Smooth muscle cell (in vitro differentiated cells): ENCODE data around the gene B3GLCT. TPM values are rescaled to one million over a fixed set of nuclear protein-coding genes. Genes with fewer than 3 reads are reported as not detected.

ENCODE experiments used
- DNase-seq: peaks from one replicate; lab custom pipeline; 2025; ENCODE audit not compliant: unreplicated experiment; lab: John Stamatoyannopoulos, UW
- H2AFZ ChIP-seq: fragments of 200-600 bp; sonication (generic); 2 replicates; pipeline ENCODE4 v1.6.0; 2016; ENCODE audit warnings: antibody characterized with exemption, low read depth, mild to moderate bottlenecking
- H3F3A ChIP-seq: fragments of 200-600 bp; sonication (generic); 2 replicates; pipeline ENCODE4 v1.6.0; 2017; ENCODE audit warnings: antibody characterized with exemption, low read depth
- H3K27ac ChIP-seq: fragments of 200-600 bp; sonication (generic); 2 replicates; pipeline ENCODE4 v1.5.1; 2016; ENCODE audit warnings: low read depth, mild to moderate bottlenecking
- H3K27me3 ChIP-seq: fragments of 200-600 bp; sonication (generic); 2 replicates; pipeline ENCODE4 v1.6.1; 2016; ENCODE audit warnings: low read depth, mild to moderate bottlenecking
- H3K36me3 ChIP-seq: fragments of 200-600 bp; sonication (generic); 2 replicates; pipeline ENCODE4 v1.5.1; 2016; ENCODE audit warnings: low read depth
- H3K4me1 ChIP-seq: fragments of 200-600 bp; sonication (generic); 2 replicates; pipeline ENCODE4 v1.5.1; 2016; ENCODE audit warnings: low read depth
- H3K4me2 ChIP-seq: fragments of 200-600 bp; sonication (generic); 2 replicates; pipeline ENCODE4 v1.6.0; 2016; ENCODE audit warnings: mild to moderate bottlenecking
- H3K4me3 ChIP-seq: fragments of 200-600 bp; sonication (generic); 2 replicates; pipeline ENCODE4 v1.5.1; 2016; ENCODE audit warnings: mild to moderate bottlenecking
- H3K79me2 ChIP-seq: fragments of 200-600 bp; sonication (generic); 2 replicates; pipeline ENCODE4 v1.6.0; 2016; ENCODE audit warnings: low read depth, mild to moderate bottlenecking
- H3K9ac ChIP-seq: fragments of 200-600 bp; sonication (generic); 2 replicates; pipeline ENCODE4 v1.6.0; 2016; ENCODE audit warnings: low read depth
- H3K9me3 ChIP-seq: fragments of 200-600 bp; sonication (generic); replicated peaks from 2 replicates; pipeline ENCODE4 v1.5.1; 2016; ENCODE audit warnings: low read depth
- H4K20me1 ChIP-seq: fragments of 200-600 bp; sonication (generic); 2 replicates; pipeline ENCODE4 v1.6.0; 2016; ENCODE audit warnings: low read depth
- WGBS: methylation state at CpG from one replicate; pipeline ENCODE4 v1.1.7; 2016; ENCODE audit warnings: low lambda C conversion rate; 5-methylcytosine and 5-hydroxymethylcytosine counted together
- polyA plus RNA-seq: library from polyadenylated mRNA; unstranded; fragments of >200 nt; fragmentation: Nextera tagmentation; extraction: Ambion mirVana; gene quantifications from 2 replicates; pipeline ENCODE4 v1.2.1, GENCODE V29; 2016
- total RNA-seq: library from RNA; depleted of rRNA; stranded (reverse); fragments of >200 nt; gene quantifications from 2 replicates; pipeline ENCODE4 v1.2.3, GENCODE V29; 2014
- TF ChIP-seq, protein P1 (sequence below): fragments of 200-600 bp; sonication (generic); IDR thresholded peaks from 2 replicates; pipeline ENCODE4 v1.5.1; 2017; ENCODE audit warnings: borderline replicate concordance, mild to moderate bottlenecking, antibody characterized with exemption; ENCODE audit not compliant: insufficient read depth, poor library complexity, severe bottlenecking

Gene B3GLCT
- total and polyA plus RNA-seq, 2 experiments from 2014 or later = 8.0 to 17.7 TPM

DNA sequence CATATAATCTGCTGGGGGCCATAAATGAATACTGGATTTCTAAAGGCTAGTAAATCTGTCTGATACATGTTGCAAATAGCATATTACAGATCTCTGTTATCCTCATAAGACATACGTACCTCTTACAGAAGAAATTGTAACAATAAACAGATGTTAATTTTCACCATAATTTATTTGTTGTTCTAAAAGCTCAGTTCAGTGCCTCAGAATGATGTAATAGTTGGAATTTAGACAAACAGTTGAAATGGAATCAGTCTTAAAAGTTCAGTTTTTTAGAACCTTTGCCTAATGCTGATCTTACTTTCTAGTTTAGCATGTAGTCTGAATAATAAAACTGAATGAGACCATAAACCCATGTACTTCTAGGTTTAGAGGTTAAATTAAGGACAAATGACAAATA lies 43.1 kb downstream of the B3GLCT start:
- TF ChIP-seq, protein P1, sequence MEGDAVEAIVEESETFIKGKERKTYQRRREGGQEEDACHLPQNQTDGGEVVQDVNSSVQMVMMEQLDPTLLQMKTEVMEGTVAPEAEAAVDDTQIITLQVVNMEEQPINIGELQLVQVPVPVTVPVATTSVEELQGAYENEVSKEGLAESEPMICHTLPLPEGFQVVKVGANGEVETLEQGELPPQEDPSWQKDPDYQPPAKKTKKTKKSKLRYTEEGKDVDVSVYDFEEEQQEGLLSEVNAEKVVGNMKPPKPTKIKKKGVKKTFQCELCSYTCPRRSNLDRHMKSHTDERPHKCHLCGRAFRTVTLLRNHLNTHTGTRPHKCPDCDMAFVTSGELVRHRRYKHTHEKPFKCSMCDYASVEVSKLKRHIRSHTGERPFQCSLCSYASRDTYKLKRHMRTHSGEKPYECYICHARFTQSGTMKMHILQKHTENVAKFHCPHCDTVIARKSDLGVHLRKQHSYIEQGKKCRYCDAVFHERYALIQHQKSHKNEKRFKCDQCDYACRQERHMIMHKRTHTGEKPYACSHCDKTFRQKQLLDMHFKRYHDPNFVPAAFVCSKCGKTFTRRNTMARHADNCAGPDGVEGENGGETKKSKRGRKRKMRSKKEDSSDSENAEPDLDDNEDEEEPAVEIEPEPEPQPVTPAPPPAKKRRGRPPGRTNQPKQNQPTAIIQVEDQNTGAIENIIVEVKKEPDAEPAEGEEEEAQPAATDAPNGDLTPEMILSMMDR = no peak
- no peaks in the 10 kb centered on the region for H4K20me1 ChIP-seq
- DNase-seq = no peak
- H2AFZ ChIP-seq = no peak overlapping the region
- no peak overlapping the region for H3K9ac ChIP-seq
- H3K9me3 ChIP-seq = no peaks in the 10 kb centered on the region
- no peaks in the 10 kb centered on the region for H3K36me3 ChIP-seq
- H3F3A ChIP-seq = no peaks in the 10 kb centered on the region
- no peak overlapping the region for H3K27ac ChIP-seq
- H3K27me3 ChIP-seq = no peaks in the 10 kb centered on the region
- H3K4me1 ChIP-seq = no peaks in the 10 kb centered on the region
- 93% methylated on average over 1 of the region's 1 CpG for WGBS
- H3K4me3 ChIP-seq = no peak overlapping the region
- no peak overlapping the region for H3K4me2 ChIP-seq
- no peaks in the 10 kb centered on the region for H3K79me2 ChIP-seq

DNA sequence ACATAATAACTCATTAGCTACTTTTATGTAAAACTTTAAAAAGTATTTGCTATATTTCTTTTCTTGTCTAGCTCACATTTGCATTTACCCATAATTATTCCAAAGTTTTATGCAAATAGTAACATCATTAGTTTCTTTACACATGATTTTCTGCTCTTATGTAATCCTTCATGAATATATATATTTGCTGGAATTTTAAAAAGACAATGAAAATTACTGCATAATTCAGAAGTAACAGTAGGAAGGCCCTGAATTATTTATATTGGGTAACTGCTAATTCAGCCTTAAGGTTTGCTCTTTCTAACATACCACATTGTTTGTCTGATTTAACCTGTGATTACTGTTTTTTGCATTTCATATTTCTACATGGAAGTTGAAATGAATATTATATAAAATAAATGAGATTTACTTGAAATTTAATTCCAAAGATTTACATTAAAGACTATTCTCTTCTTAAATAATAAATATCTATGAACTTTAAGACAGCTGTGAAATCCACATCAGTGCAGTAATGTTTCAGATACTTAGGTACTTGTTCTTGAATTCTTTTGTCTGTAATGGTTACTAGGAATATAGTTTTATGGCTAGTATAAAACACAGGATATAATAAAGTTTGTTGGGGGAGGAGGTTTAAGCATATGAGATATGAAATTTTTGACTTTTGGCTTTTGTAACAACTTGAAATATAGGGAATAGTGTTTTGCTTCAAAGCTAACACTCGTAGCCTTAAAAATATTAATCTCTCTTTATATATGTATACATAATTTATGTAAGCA lies 46.0 kb downstream of the B3GLCT start:
- Histone ChIP-seq H3K4me3 (no peak overlapping the region), H3K4me1 (no peaks in the 10 kb centered on the region), H3K27me3 (no peaks in the 10 kb centered on the region), H3K36me3 (no peaks in the 10 kb centered on the region), H3K4me2 (no peak overlapping the region), H2AFZ (no peak overlapping the region), H3K9ac (no peak overlapping the region), H3F3A (no peaks in the 10 kb centered on the region), H3K9me3 (no peaks in the 10 kb centered on the region), H4K20me1 (no peaks in the 10 kb centered on the region), H3K79me2 (no peaks in the 10 kb centered on the region), H3K27ac (no peak overlapping the region)
- DNase-seq = no peak
- 100% methylated on average over 1 of the region's 1 CpG for WGBS
- TF ChIP-seq, protein P1 = no peak

DNA sequence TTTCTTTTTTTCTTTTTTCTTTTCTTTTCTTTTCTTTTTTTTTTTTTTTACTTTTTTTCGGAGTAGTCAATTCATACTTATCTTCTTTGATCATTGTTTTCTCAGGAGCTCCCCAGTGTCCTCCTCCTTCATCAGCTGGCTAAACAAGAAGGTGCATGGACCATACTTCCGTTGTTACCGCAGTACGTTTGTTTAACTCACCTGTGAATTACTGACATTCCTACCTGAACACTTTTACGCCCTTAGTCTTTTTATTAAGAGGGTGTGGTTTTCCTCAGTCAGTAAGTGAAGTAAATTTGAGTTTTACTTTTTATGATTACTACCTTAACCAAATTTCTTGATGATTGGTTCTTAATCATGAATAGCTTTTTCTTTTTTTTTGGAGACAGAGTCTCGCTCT lies 47.1 kb downstream of the B3GLCT start:
- no peak overlapping the region for H3K4me3 ChIP-seq
- H3K27me3 ChIP-seq = no peaks in the 10 kb centered on the region
- H3K9ac ChIP-seq = no peak overlapping the region
- no peak for DNase-seq
- no peaks in the 10 kb centered on the region for H3K9me3 ChIP-seq
- H3F3A ChIP-seq = no peaks in the 10 kb centered on the region
- no peaks in the 10 kb centered on the region for H4K20me1 ChIP-seq
- H2AFZ ChIP-seq = no peak overlapping the region
- H3K4me2 ChIP-seq = no peak overlapping the region
- no peak overlapping the region for H3K27ac ChIP-seq
- TF ChIP-seq, protein P1 = no peak
- no peaks in the 10 kb centered on the region for H3K4me1 ChIP-seq
- H3K79me2 ChIP-seq = no peaks in the 10 kb centered on the region
- no peaks in the 10 kb centered on the region for H3K36me3 ChIP-seq
- 94% methylated on average over 6 of the region's 6 CpGs for WGBS

DNA sequence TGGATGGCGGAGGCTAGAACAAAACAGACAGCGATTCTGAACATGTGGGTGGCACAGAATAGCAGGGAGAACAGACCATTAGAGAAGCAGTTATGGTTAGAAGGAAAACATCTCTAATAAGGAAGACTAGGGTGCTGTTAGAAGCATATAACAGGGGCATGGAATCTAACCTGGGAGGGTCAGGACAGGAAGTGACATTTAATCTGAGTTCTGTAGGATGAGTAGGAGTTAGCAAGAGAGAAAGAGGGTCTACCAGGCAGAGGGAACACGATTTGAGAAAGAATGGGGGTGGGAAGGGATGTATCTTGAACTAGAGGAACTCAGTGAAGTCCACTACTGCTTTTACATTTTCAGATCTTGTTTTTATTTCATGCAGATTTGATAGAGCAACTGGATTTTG lies 48.6 kb downstream of the B3GLCT start:
- DNase-seq = no peak
- Histone ChIP-seq H3K4me2 (no peak overlapping the region), H3K36me3 (no peaks in the 10 kb centered on the region), H4K20me1 (no peaks in the 10 kb centered on the region), H3K4me3 (no peak overlapping the region), H3K9ac (no peak overlapping the region), H3K27me3 (no peaks in the 10 kb centered on the region), H3K4me1 (no peaks in the 10 kb centered on the region), H3K27ac (no peak overlapping the region), H2AFZ (no peak overlapping the region), H3K79me2 (no peaks in the 10 kb centered on the region), H3F3A (no peaks in the 10 kb centered on the region), H3K9me3 (no peaks in the 10 kb centered on the region)
- TF ChIP-seq, protein P1 = no peak
- 94% methylated on average over 3 of the region's 3 CpGs for WGBS
